Astrocyte (in vitro differentiated cells and primary cell): ENCODE data around the gene NSD1. TPM values are rescaled to one million over a fixed set of nuclear protein-coding genes. Genes with fewer than 3 reads are reported as not detected.

Experiments used
- DNase-seq: peaks from one replicate; pipeline ENCODE4 v3.0.0-alpha.2; 2010; ENCODE audit warnings: low read depth
- FAIRE-seq: peaks from 2 replicates; lab custom pipeline; 2011; peaks lifted over from hg19 to GRCh38; lab: Jason Lieb, UNC
- H2AFZ ChIP-seq: 2 replicates; pipeline ENCODE4 v1.6.0; 2012; ENCODE audit warnings: low read depth, low read length, inconsistent platforms
- H3K27ac ChIP-seq: 2 replicates; pipeline ENCODE4 v1.5.1; 2011; ENCODE audit warnings: low read depth, low read length, inconsistent platforms
- H3K27me3 ChIP-seq: 2 replicates; pipeline ENCODE4 v1.6.0; 2011; ENCODE audit warnings: low read length, inconsistent platforms; ENCODE audit not compliant: insufficient read depth
- H3K36me3 ChIP-seq: 2 replicates; pipeline ENCODE4 v1.5.1; 2011; ENCODE audit warnings: low read length, inconsistent platforms; ENCODE audit not compliant: insufficient read depth
- H3K4me1 ChIP-seq: 2 replicates; pipeline ENCODE4 v1.5.1; 2011; ENCODE audit warnings: low read length, inconsistent platforms; ENCODE audit not compliant: insufficient read depth
- H3K4me2 ChIP-seq: 2 replicates; pipeline ENCODE4 v1.6.0; 2012; ENCODE audit warnings: low read length, inconsistent platforms
- H3K4me3 ChIP-seq: 2 replicates; pipeline ENCODE4 v1.5.1; 2011; ENCODE audit warnings: low read depth, mild to moderate bottlenecking, low read length, inconsistent platforms; ENCODE audit not compliant: insufficient read depth
- H3K79me2 ChIP-seq: 2 replicates; pipeline ENCODE4 v1.6.0; 2012; ENCODE audit warnings: mild to moderate bottlenecking, low read length, inconsistent platforms; ENCODE audit not compliant: insufficient read depth
- H3K9ac ChIP-seq: 2 replicates; pipeline ENCODE4 v1.6.0; 2012; ENCODE audit warnings: mild to moderate bottlenecking, low read length, inconsistent platforms
- H3K9me3 ChIP-seq: 2 replicates; pipeline ENCODE4 v1.5.1; 2012; ENCODE audit warnings: low read depth, mild to moderate bottlenecking, low read length, inconsistent platforms; ENCODE audit not compliant: insufficient read depth
- H4K20me1 ChIP-seq: 2 replicates; pipeline ENCODE4 v1.6.0; 2012; ENCODE audit warnings: low read length, inconsistent platforms; ENCODE audit not compliant: insufficient read depth
- H3K27ac Mint-ChIP-seq: one replicate; pipeline ENCODE4 v1.8.0; 2021; ENCODE audit warnings: mild to moderate bottlenecking, mixed read lengths; ENCODE audit not compliant: unreplicated experiment
- H3K27me3 Mint-ChIP-seq: one replicate; pipeline ENCODE4 v1.8.0; 2021; ENCODE audit warnings: low read depth, mixed read lengths; ENCODE audit not compliant: unreplicated experiment
- H3K36me3 Mint-ChIP-seq: one replicate; pipeline ENCODE4 v1.8.0; 2021; ENCODE audit warnings: low read depth, mixed read lengths; ENCODE audit not compliant: unreplicated experiment
- H3K4me1 Mint-ChIP-seq: one replicate; pipeline ENCODE4 v1.8.0; 2021; ENCODE audit warnings: low read depth, mixed read lengths; ENCODE audit not compliant: unreplicated experiment
- H3K4me3 Mint-ChIP-seq: one replicate; pipeline ENCODE4 v1.8.0; 2021; ENCODE audit warnings: mild to moderate bottlenecking, moderate library complexity, mixed read lengths; ENCODE audit not compliant: unreplicated experiment
- H3K9me3 Mint-ChIP-seq: one replicate; pipeline ENCODE4 v1.8.0; 2021; ENCODE audit warnings: mild to moderate bottlenecking, mixed read lengths; ENCODE audit not compliant: unreplicated experiment
- CTCF ChIP-seq: IDR thresholded peaks from 2 replicates; pipeline ENCODE4 v1.5.1; 2011; ENCODE audit warnings: low read depth, mild to moderate bottlenecking, inconsistent platforms, low read length, moderate library complexity; ENCODE audit not compliant: insufficient read depth
- EZH2 ChIP-seq: IDR thresholded peaks from 2 replicates; pipeline ENCODE4 v1.6.1; 2012; ENCODE audit warnings: mild to moderate bottlenecking, low read length, inconsistent platforms; ENCODE audit not compliant: insufficient read depth
- total RNA-seq: library from RNA; stranded (reverse); gene quantifications from 2 replicates; pipeline ENCODE4 v1.2.1, GENCODE V29; 2021

Gene NSD1
- total RNA-seq, 1 donor from 2014 or later = 71.9 TPM

- no peaks in the 10 kb centered on the region for H3K9me3 ChIP-seq
- H3K79me2 ChIP-seq = peaks cover 85% of the 10 kb centered on the region
- H3K27me3 ChIP-seq = no peaks in the 10 kb centered on the region
- TF ChIP-seq EZH2 (no peak), CTCF (no peak)
- no peak overlapping the region for H3K4me2 ChIP-seq
- no peak overlapping the region for H3K4me3 ChIP-seq
- DNase-seq = no peak
- peaks cover 20% of the 10 kb centered on the region for H3K36me3 ChIP-seq
- no peaks in the 10 kb centered on the region for H3K27me3 Mint-ChIP-seq
- no peak overlapping the region for H3K27ac Mint-ChIP-seq
- H3K36me3 Mint-ChIP-seq = peaks cover 6% of the 10 kb centered on the region
- no peaks in the 10 kb centered on the region for H3K4me1 Mint-ChIP-seq
- H3K9me3 Mint-ChIP-seq = no peaks in the 10 kb centered on the region
- no peaks in the 10 kb centered on the region for H3K4me1 ChIP-seq
- H4K20me1 ChIP-seq = peaks cover 59% of the 10 kb centered on the region
- no peak overlapping the region for H2AFZ ChIP-seq
- no peak overlapping the region for H3K4me3 Mint-ChIP-seq
- no peak overlapping the region for H3K9ac ChIP-seq
- FAIRE-seq = no peak
- H3K27ac ChIP-seq = no peak overlapping the region
Observed at GRCh38 chr5:177343777-177344176, 210.2 kb downstream of the NSD1 start.

- Histone ChIP-seq H3K27ac (no peak overlapping the region), H3K36me3 (peaks cover 24% of the 10 kb centered on the region), H3K4me3 (no peak overlapping the region), H3K79me2 (peaks cover 85% of the 10 kb centered on the region), H2AFZ (no peak overlapping the region), H3K9me3 (no peaks in the 10 kb centered on the region), H3K27me3 (no peaks in the 10 kb centered on the region), H3K9ac (no peak overlapping the region), H3K4me1 (peaks cover 4% of the 10 kb centered on the region), H4K20me1 (peaks cover 59% of the 10 kb centered on the region), H3K4me2 (no peak overlapping the region)
- H3K27me3 Mint-ChIP-seq = no peaks in the 10 kb centered on the region
- peaks cover 6% of the 10 kb centered on the region for H3K36me3 Mint-ChIP-seq
- H3K4me1 Mint-ChIP-seq = peaks cover 7% of the 10 kb centered on the region
- H3K27ac Mint-ChIP-seq = no peak overlapping the region
- no peaks in the 10 kb centered on the region for H3K9me3 Mint-ChIP-seq
- DNase-seq (no peak), FAIRE-seq (no peak)
- no peak for TF ChIP-seq EZH2
- no peak for TF ChIP-seq CTCF
- H3K4me3 Mint-ChIP-seq = no peak overlapping the region
Observed at GRCh38 chr5:177344891-177345290, 211.3 kb downstream of the NSD1 start.

GRCh38 chr5:177346820-177347219, 213.2 kb downstream of the NSD1 start:
- no peak overlapping the region for H3K4me3 ChIP-seq
- no peak overlapping the region for H3K4me2 ChIP-seq
- H3K4me1 ChIP-seq = peaks cover 14% of the 10 kb centered on the region
- no peaks in the 10 kb centered on the region for H3K27me3 Mint-ChIP-seq
- no peak overlapping the region for H3K9ac ChIP-seq
- H3K27ac ChIP-seq = no peak overlapping the region
- no peaks in the 10 kb centered on the region for H3K36me3 Mint-ChIP-seq
- H3K9me3 ChIP-seq = no peaks in the 10 kb centered on the region
- no peaks in the 10 kb centered on the region for H3K9me3 Mint-ChIP-seq
- no peaks in the 10 kb centered on the region for H3K27me3 ChIP-seq
- TF ChIP-seq CTCF = no peak
- no peak for TF ChIP-seq EZH2
- no peak overlapping the region for H3K4me3 Mint-ChIP-seq
- H3K79me2 ChIP-seq = peaks cover 88% of the 10 kb centered on the region
- peaks cover 15% of the 10 kb centered on the region for H3K4me1 Mint-ChIP-seq
- H2AFZ ChIP-seq = no peak overlapping the region
- DNase-seq = no peak
- peaks cover 62% of the 10 kb centered on the region for H4K20me1 ChIP-seq
- H3K36me3 ChIP-seq = peaks cover 24% of the 10 kb centered on the region
- no peak overlapping the region for H3K27ac Mint-ChIP-seq
- FAIRE-seq = no peak
